22Rv1 (cell line): ENCODE measurements around the gene TRAF3.

Source experiments
- ZFX ChIP-seq: fragments of 450-650 bp; IDR thresholded peaks from 2 replicates; pipeline ENCODE4 v1.6.1; 2017; ENCODE audit warnings: antibody characterized with exemption, borderline replicate concordance
- TF ChIP-seq, protein P1 (sequence below): fragments of 450-650 bp; IDR thresholded peaks from 2 replicates; pipeline ENCODE4 v1.5.1; 2017; ENCODE audit warnings: mild to moderate bottlenecking

- TF ChIP-seq, protein P1, sequence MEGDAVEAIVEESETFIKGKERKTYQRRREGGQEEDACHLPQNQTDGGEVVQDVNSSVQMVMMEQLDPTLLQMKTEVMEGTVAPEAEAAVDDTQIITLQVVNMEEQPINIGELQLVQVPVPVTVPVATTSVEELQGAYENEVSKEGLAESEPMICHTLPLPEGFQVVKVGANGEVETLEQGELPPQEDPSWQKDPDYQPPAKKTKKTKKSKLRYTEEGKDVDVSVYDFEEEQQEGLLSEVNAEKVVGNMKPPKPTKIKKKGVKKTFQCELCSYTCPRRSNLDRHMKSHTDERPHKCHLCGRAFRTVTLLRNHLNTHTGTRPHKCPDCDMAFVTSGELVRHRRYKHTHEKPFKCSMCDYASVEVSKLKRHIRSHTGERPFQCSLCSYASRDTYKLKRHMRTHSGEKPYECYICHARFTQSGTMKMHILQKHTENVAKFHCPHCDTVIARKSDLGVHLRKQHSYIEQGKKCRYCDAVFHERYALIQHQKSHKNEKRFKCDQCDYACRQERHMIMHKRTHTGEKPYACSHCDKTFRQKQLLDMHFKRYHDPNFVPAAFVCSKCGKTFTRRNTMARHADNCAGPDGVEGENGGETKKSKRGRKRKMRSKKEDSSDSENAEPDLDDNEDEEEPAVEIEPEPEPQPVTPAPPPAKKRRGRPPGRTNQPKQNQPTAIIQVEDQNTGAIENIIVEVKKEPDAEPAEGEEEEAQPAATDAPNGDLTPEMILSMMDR: no peak
- TF ChIP-seq ZFX: no peak
Measured at GRCh38 chr14:102923925-102924486, 146.8 kb downstream of the TRAF3 start.
